ENCODE measurements around the gene CLTA.

CLTA gene

GRCh38 chr9:36207016-36207415 lies 16.3 kb downstream of the CLTA start:
- H2AFZ ChIP-seq (ENCODE audit: low read length) = no peak overlapping the region
- H3K9ac ChIP-seq (ENCODE audit: low read length) = no peak overlapping the region
- peaks cover 100% of the 10 kb centered on the region for H3K36me3 ChIP-seq (ENCODE audit: insufficient read depth, low read length)
- H3K4me2 ChIP-seq (ENCODE audit: low read length) = no peak overlapping the region
- H3K4me1 ChIP-seq (ENCODE audit: insufficient read depth, low read length, severe bottlenecking) = no peaks in the 10 kb centered on the region
- 0 out of 2 replicates have a peak, but pooled peaks cover 3% of the 10 kb centered on the region for H3K79me2 ChIP-seq (ENCODE audit: insufficient read depth, low read length)
- H4K20me1 ChIP-seq (ENCODE audit: insufficient read depth, low read length) = no peaks in the 10 kb centered on the region
- no peaks in the 10 kb centered on the region for H3K27me3 ChIP-seq (ENCODE audit: insufficient read depth, low read length)
- H3K9me3 ChIP-seq (ENCODE audit: low read length) = no peaks in the 10 kb centered on the region
- H3F3A ChIP-seq (ENCODE audit: insufficient read depth, low read length) = no peaks in the 10 kb centered on the region
- no peaks in the 10 kb centered on the region for H3K9me2 ChIP-seq (ENCODE audit: low read depth, low read length)
- no peak overlapping the region for H3K4me3 ChIP-seq (ENCODE audit: low read depth, low read length, poor library complexity, severe bottlenecking)
- TF ChIP-seq CTCF (IDR thresholded peaks at IDR 0.05; ENCODE audit: low read length) = no peak
- TF ChIP-seq EZH2 (IDR thresholded peaks at IDR 0.05; ENCODE audit: borderline replicate concordance, low read length) = no peak
- H3K27ac ChIP-seq (ENCODE audit: low read depth, low read length, poor library complexity, severe bottlenecking) = no peak overlapping the region

- H3K9me2 ChIP-seq (ENCODE audit: low read depth, low read length) = no peaks in the 10 kb centered on the region
- no peak overlapping the region for H3K9ac ChIP-seq (ENCODE audit: low read length)
- H3K27ac ChIP-seq (ENCODE audit: low read depth, low read length, poor library complexity, severe bottlenecking) = no peak overlapping the region
- peaks cover 100% of the 10 kb centered on the region for H3K36me3 ChIP-seq (ENCODE audit: insufficient read depth, low read length)
- no peak overlapping the region for H2AFZ ChIP-seq (ENCODE audit: low read length)
- no peaks in the 10 kb centered on the region for H4K20me1 ChIP-seq (ENCODE audit: insufficient read depth, low read length)
- no peak overlapping the region for H3K4me3 ChIP-seq (ENCODE audit: low read depth, low read length, poor library complexity, severe bottlenecking)
- no peaks in the 10 kb centered on the region for H3K4me1 ChIP-seq (ENCODE audit: insufficient read depth, low read length, severe bottlenecking)
- H3K79me2 ChIP-seq (ENCODE audit: insufficient read depth, low read length) = 0 out of 2 replicates have a peak, but pooled peaks cover 3% of the 10 kb centered on the region
- H3K9me3 ChIP-seq (ENCODE audit: low read length) = no peaks in the 10 kb centered on the region
- no peak overlapping the region for H3K4me2 ChIP-seq (ENCODE audit: low read length)
- H3F3A ChIP-seq (ENCODE audit: insufficient read depth, low read length) = no peaks in the 10 kb centered on the region
- H3K27me3 ChIP-seq (ENCODE audit: insufficient read depth, low read length) = no peaks in the 10 kb centered on the region
- TF ChIP-seq EZH2 (IDR thresholded peaks at IDR 0.05; ENCODE audit: borderline replicate concordance, low read length) = no peak
- TF ChIP-seq CTCF (IDR thresholded peaks at IDR 0.05; ENCODE audit: low read length) = no peak
Observed at GRCh38 chr9:36207546-36208012, 16.9 kb downstream of the CLTA start.

- Histone ChIP-seq H3K9me2 (ENCODE audit: low read depth, low read length) (no peaks in the 10 kb centered on the region), H4K20me1 (ENCODE audit: insufficient read depth, low read length) (no peaks in the 10 kb centered on the region), H3K9me3 (ENCODE audit: low read length) (no peaks in the 10 kb centered on the region), H2AFZ (ENCODE audit: low read length) (no peak overlapping the region), H3K27me3 (ENCODE audit: insufficient read depth, low read length) (no peaks in the 10 kb centered on the region), H3K79me2 (ENCODE audit: insufficient read depth, low read length) (0 out of 2 replicates have a peak, but pooled peaks cover 3% of the 10 kb centered on the region), H3K4me2 (ENCODE audit: low read length) (no peak overlapping the region), H3K36me3 (ENCODE audit: insufficient read depth, low read length) (peaks cover 100% of the 10 kb centered on the region), H3K4me3 (ENCODE audit: low read depth, low read length, poor library complexity, severe bottlenecking) (no peak overlapping the region), H3K9ac (ENCODE audit: low read length) (no peak overlapping the region), H3K27ac (ENCODE audit: low read depth, low read length, poor library complexity, severe bottlenecking) (no peak overlapping the region), H3K4me1 (ENCODE audit: insufficient read depth, low read length, severe bottlenecking) (no peaks in the 10 kb centered on the region), H3F3A (ENCODE audit: insufficient read depth, low read length) (no peaks in the 10 kb centered on the region)
- TF ChIP-seq EZH2 (IDR thresholded peaks at IDR 0.05; ENCODE audit: borderline replicate concordance, low read length) (no peak), CTCF (IDR thresholded peaks at IDR 0.05; ENCODE audit: low read length) (no peak)
Observed at GRCh38 chr9:36208521-36209253, 18.0 kb downstream of the CLTA start.

All from OCI-LY1 (cell line).